ES-I3 (cell line): ENCODE results near the gene NCOR2.

Experiments
- H3K36me3 ChIP-seq: 2 replicates; pipeline ENCODE4 v1.6.1; 2013; ENCODE audit warnings: mild to moderate bottlenecking, low read length, control low read depth, moderate library complexity; ENCODE audit not compliant: insufficient read depth
- H3K4me1 ChIP-seq: 2 replicates; pipeline ENCODE4 v1.6.1; 2013; ENCODE audit warnings: mild to moderate bottlenecking, control low read depth, low read length; ENCODE audit not compliant: insufficient read depth
- H3K9ac ChIP-seq: 2 replicates; pipeline ENCODE4 v1.6.1; 2013; ENCODE audit warnings: low read depth, mild to moderate bottlenecking, low read length, moderate library complexity
- H3K9me3 ChIP-seq: 2 replicates; pipeline ENCODE4 v1.6.1; 2013; ENCODE audit warnings: mild to moderate bottlenecking, low read length, moderate library complexity; ENCODE audit not compliant: control insufficient read depth, insufficient read depth

Gene NCOR2

GRCh38 chr12:124530637-124531263 is 36.7 kb downstream of the NCOR2 start:
- no peaks in the 10 kb centered on the region for H3K9me3 ChIP-seq
- peaks cover 10% of the 10 kb centered on the region; the same call in 1 of the 2 replicates for H3K4me1 ChIP-seq

GRCh38 chr12:124529565-124530276 is 37.7 kb downstream of the NCOR2 start:
- Histone ChIP-seq H3K9me3 (no peaks in the 10 kb centered on the region), H3K36me3 (no peaks in the 10 kb centered on the region; the same call in 1 of the 2 replicates), H3K4me1 (peaks cover 10% of the 10 kb centered on the region; the same call in 1 of the 2 replicates), H3K9ac (no peak overlapping the region)

More at GRCh38 chr12:124530637-124531263, 36.7 kb downstream of the NCOR2 start:
- Histone ChIP-seq H3K36me3 (no peaks in the 10 kb centered on the region; the same call in 1 of the 2 replicates), H3K9ac (no peak overlapping the region)

DNA sequence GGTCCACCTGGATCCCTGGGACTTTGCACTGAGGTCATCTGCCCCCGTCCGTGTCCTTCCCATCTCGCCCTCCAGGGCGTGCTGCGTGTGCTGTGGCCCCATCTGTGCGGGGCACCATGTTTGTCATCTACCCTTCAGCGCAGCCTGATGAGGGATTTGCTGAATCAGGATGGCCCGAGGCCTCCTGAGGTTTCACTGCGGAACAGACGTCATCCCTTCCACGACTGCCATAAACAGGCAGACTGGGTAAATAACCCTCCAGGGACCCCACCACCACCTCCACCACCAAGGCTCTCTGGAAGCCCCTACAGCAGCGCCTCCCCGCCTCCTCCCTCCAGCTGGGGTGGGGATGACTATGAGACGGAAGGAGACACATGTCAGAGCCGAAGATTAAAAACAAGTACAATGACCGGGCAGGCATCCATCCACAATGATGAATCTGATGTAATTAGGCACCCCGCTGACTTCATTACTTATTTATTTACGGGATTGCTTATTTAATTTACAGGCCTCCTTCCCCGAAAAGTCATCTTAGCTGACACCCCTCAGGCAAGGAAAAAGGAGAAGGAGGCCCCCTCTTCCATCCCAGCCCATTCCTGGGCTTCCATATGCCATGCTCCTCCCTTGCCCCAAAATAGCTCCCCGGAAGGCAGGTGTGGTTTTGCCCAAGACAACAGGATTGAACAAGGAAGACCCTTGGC is 39.4 kb downstream of the NCOR2 start:
- Histone ChIP-seq H3K36me3 (no peaks in the 10 kb centered on the region), H3K9me3 (no peaks in the 10 kb centered on the region), H3K9ac (no peak overlapping the region), H3K4me1 (peaks cover under 1% of the 10 kb centered on the region; the same call in 1 of the 2 replicates)

DNA sequence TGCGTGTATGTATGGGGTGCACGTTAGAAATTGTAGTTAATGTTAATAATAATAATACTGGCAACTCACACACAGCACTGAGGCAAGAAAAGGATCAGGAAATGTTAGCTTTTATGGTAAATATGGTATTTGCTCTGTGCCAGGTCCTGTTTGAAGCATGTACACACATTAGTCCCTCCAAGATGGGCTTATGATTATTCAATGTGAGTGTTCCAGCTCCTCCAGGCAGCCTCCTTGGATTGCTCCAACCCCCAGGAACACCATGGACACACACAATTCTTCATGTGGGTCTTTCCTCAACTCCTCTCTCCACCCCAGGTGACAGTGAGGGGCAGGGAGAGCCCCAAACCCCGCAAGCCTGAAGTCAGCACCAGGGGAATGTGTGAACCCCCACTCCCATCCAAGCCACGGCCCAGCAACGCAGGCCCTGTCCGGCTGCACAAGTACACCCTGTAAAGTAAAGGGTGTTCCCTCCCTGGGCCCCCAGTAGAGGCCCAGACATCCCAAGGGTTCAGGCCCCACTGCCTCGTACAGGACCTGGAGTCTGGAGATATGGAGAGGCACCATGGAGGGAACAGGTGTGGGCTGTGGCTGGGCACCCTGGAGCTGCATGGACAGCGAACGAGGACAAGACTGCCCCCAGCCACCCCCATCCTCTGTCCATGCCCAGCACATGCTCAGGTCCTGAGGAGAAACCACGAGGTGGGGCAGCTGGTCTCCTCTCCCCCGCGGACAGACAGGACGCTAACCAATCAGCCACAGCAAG is 41.3 kb downstream of the NCOR2 start:
- no peak overlapping the region for H3K9ac ChIP-seq

GRCh38 chr12:124525455-124525854 is 42.0 kb downstream of the NCOR2 start:
- H3K9me3 ChIP-seq: no peaks in the 10 kb centered on the region
- no peaks in the 10 kb centered on the region for H3K36me3 ChIP-seq
- no peak overlapping the region for H3K9ac ChIP-seq
- no peaks in the 10 kb centered on the region for H3K4me1 ChIP-seq

More for the DNA sequence above, 41.3 kb downstream of the NCOR2 start:
- Histone ChIP-seq H3K9me3 (no peaks in the 10 kb centered on the region), H3K36me3 (no peaks in the 10 kb centered on the region), H3K4me1 (no peaks in the 10 kb centered on the region)

DNA sequence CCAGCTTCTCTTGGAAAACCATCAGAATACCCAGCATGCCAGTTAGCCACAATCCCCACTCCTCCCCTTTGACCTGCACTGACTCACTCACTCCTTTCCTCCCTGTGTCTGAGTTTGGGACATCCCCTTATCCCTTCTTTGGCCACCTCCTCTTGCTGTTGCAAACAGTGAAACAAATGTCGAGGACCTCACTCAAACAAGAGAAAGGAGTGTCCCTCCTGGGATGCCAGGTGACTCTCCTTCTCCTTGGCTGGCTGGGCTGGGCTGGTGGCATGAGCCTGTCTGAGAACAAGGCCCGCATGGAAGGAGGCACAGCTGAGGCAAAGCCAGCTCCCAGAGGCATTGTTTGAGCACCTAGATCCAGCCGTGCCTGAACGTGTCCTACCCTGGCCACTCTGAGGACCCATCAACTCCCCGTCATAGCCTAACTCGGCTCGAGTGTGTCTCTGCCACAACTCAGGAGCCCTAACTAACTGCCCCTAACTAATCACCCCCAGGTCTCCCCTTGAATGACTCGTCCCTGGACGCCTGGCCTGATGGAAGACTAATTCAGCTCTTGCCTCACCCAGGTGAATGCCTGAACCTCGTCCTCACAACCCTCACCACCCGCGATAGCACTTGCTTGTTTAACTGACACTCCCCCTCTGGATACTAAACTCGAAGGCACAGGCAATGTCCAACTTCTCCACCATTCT is 43.0 kb downstream of the NCOR2 start:
- Histone ChIP-seq H3K4me1 (peaks cover 5% of the 10 kb centered on the region; the same call in 1 of the 2 replicates), H3K9ac (no peak overlapping the region), H3K9me3 (no peaks in the 10 kb centered on the region), H3K36me3 (no peaks in the 10 kb centered on the region)

DNA sequence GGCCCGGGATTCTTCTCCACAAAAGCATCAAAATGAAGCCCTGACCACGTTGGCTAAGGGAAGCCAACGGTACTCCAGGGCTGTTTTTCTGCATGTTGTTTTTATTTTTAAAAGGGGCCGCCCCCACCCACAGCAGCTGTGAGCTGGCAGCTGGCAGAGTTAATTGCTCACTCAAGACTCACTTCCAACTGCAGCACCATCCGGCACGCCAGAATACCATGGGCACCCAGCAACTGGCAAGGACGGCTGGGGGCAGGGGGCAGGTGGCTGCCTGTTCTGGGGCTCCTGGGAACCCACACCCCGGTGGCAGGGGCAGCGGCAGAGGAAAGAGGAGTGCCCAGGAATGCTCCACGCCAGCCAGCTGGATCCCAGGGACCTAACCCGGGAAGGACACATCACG is 44.3 kb downstream of the NCOR2 start:
- no peak overlapping the region for H3K9ac ChIP-seq
- H3K36me3 ChIP-seq: no peaks in the 10 kb centered on the region
- H3K9me3 ChIP-seq: no peaks in the 10 kb centered on the region
- peaks cover 16% of the 10 kb centered on the region; the same call in 1 of the 2 replicates for H3K4me1 ChIP-seq

GRCh38 chr12:124520907-124521306 is 46.5 kb downstream of the NCOR2 start:
- H3K9ac ChIP-seq: no peak overlapping the region
- peaks cover 16% of the 10 kb centered on the region; the same call in 1 of the 2 replicates for H3K4me1 ChIP-seq
- H3K36me3 ChIP-seq: no peaks in the 10 kb centered on the region
- H3K9me3 ChIP-seq: no peaks in the 10 kb centered on the region

GRCh38 chr12:124520265-124520701 is 47.1 kb downstream of the NCOR2 start:
- Histone ChIP-seq H3K9me3 (no peaks in the 10 kb centered on the region), H3K4me1 (peaks cover 16% of the 10 kb centered on the region; the same call in 1 of the 2 replicates), H3K9ac (no peak overlapping the region), H3K36me3 (peaks cover 2% of the 10 kb centered on the region; the same call in 1 of the 2 replicates)

GRCh38 chr12:124519746-124520145 is 47.7 kb downstream of the NCOR2 start:
- Histone ChIP-seq H3K36me3 (peaks cover 3% of the 10 kb centered on the region; the same call in 1 of the 2 replicates), H3K4me1 (peaks cover 16% of the 10 kb centered on the region; the same call in 1 of the 2 replicates), H3K9me3 (no peaks in the 10 kb centered on the region), H3K9ac (no peak overlapping the region)

GRCh38 chr12:124518051-124518932 is 49.1 kb downstream of the NCOR2 start:
- H3K36me3 ChIP-seq: peaks cover 3% of the 10 kb centered on the region; the same call in 1 of the 2 replicates
- H3K4me1 ChIP-seq: peaks cover 22% of the 10 kb centered on the region; the same call in 1 of the 2 replicates
- no peak overlapping the region for H3K9ac ChIP-seq
- H3K9me3 ChIP-seq: no peaks in the 10 kb centered on the region
